Astrocyte (in vitro differentiated cells and primary cell): ENCODE results near the gene TIGAR. TPM values are rescaled to one million over a fixed set of nuclear protein-coding genes. Genes with fewer than 3 reads are reported as not detected.

ENCODE experiments used
- DNase-seq: peaks from one replicate; pipeline ENCODE4 v3.0.0-alpha.2; 2010; ENCODE audit warnings: low read depth
- FAIRE-seq: peaks from 2 replicates; lab custom pipeline; 2011; peaks lifted over from hg19 to GRCh38; lab: Jason Lieb, UNC
- H2AFZ ChIP-seq: 2 replicates; pipeline ENCODE4 v1.6.0; 2012; ENCODE audit warnings: low read depth, low read length, inconsistent platforms
- H3K27ac ChIP-seq: 2 replicates; pipeline ENCODE4 v1.5.1; 2011; ENCODE audit warnings: low read depth, low read length, inconsistent platforms
- H3K27me3 ChIP-seq: 2 replicates; pipeline ENCODE4 v1.6.0; 2011; ENCODE audit warnings: low read length, inconsistent platforms; ENCODE audit not compliant: insufficient read depth
- H3K36me3 ChIP-seq: 2 replicates; pipeline ENCODE4 v1.5.1; 2011; ENCODE audit warnings: low read length, inconsistent platforms; ENCODE audit not compliant: insufficient read depth
- H3K4me1 ChIP-seq: 2 replicates; pipeline ENCODE4 v1.5.1; 2011; ENCODE audit warnings: low read length, inconsistent platforms; ENCODE audit not compliant: insufficient read depth
- H3K4me2 ChIP-seq: 2 replicates; pipeline ENCODE4 v1.6.0; 2012; ENCODE audit warnings: low read length, inconsistent platforms
- H3K4me3 ChIP-seq: 2 replicates; pipeline ENCODE4 v1.5.1; 2011; ENCODE audit warnings: low read depth, mild to moderate bottlenecking, low read length, inconsistent platforms; ENCODE audit not compliant: insufficient read depth
- H3K79me2 ChIP-seq: 2 replicates; pipeline ENCODE4 v1.6.0; 2012; ENCODE audit warnings: mild to moderate bottlenecking, low read length, inconsistent platforms; ENCODE audit not compliant: insufficient read depth
- H3K9ac ChIP-seq: 2 replicates; pipeline ENCODE4 v1.6.0; 2012; ENCODE audit warnings: mild to moderate bottlenecking, low read length, inconsistent platforms
- H3K9me3 ChIP-seq: 2 replicates; pipeline ENCODE4 v1.5.1; 2012; ENCODE audit warnings: low read depth, mild to moderate bottlenecking, low read length, inconsistent platforms; ENCODE audit not compliant: insufficient read depth
- H4K20me1 ChIP-seq: 2 replicates; pipeline ENCODE4 v1.6.0; 2012; ENCODE audit warnings: low read length, inconsistent platforms; ENCODE audit not compliant: insufficient read depth
- H3K27ac Mint-ChIP-seq: one replicate; pipeline ENCODE4 v1.8.0; 2021; ENCODE audit warnings: mild to moderate bottlenecking, mixed read lengths; ENCODE audit not compliant: unreplicated experiment
- H3K27me3 Mint-ChIP-seq: one replicate; pipeline ENCODE4 v1.8.0; 2021; ENCODE audit warnings: low read depth, mixed read lengths; ENCODE audit not compliant: unreplicated experiment
- H3K36me3 Mint-ChIP-seq: one replicate; pipeline ENCODE4 v1.8.0; 2021; ENCODE audit warnings: low read depth, mixed read lengths; ENCODE audit not compliant: unreplicated experiment
- H3K4me1 Mint-ChIP-seq: one replicate; pipeline ENCODE4 v1.8.0; 2021; ENCODE audit warnings: low read depth, mixed read lengths; ENCODE audit not compliant: unreplicated experiment
- H3K4me3 Mint-ChIP-seq: one replicate; pipeline ENCODE4 v1.8.0; 2021; ENCODE audit warnings: mild to moderate bottlenecking, moderate library complexity, mixed read lengths; ENCODE audit not compliant: unreplicated experiment
- H3K9me3 Mint-ChIP-seq: one replicate; pipeline ENCODE4 v1.8.0; 2021; ENCODE audit warnings: mild to moderate bottlenecking, mixed read lengths; ENCODE audit not compliant: unreplicated experiment
- EZH2 ChIP-seq: IDR thresholded peaks from 2 replicates; pipeline ENCODE4 v1.6.1; 2012; ENCODE audit warnings: mild to moderate bottlenecking, low read length, inconsistent platforms; ENCODE audit not compliant: insufficient read depth
- total RNA-seq: library from RNA; stranded (reverse); gene quantifications from 2 replicates; pipeline ENCODE4 v1.2.1, GENCODE V29; 2021
- TF ChIP-seq, protein P1 (sequence below): IDR thresholded peaks from 2 replicates; pipeline ENCODE4 v1.5.1; 2011; ENCODE audit warnings: low read depth, mild to moderate bottlenecking, inconsistent platforms, low read length, moderate library complexity; ENCODE audit not compliant: insufficient read depth

TIGAR gene
- total RNA-seq, 1 donor from 2014 or later, result 91.7 TPM

DNA sequence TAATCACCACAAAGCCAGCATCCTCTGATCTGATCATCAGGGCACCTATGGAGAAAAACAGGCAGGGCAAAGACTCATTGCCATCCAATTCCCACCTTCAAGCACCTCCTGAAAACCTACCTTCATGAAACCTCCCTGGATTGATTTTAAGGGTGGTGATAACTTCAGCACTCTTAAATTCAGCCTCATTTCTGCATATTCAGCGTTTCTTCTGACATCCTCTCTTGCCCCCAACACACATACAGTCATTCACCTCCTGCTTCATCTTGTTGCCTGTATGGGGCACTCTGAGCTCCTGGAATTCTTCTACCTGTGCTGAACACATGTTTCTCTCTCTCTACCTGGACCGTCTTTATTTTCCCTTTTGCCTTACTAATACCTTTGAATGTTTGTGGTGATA, 51.6 kb downstream of the TIGAR start:
- FAIRE-seq, result no peak

DNA sequence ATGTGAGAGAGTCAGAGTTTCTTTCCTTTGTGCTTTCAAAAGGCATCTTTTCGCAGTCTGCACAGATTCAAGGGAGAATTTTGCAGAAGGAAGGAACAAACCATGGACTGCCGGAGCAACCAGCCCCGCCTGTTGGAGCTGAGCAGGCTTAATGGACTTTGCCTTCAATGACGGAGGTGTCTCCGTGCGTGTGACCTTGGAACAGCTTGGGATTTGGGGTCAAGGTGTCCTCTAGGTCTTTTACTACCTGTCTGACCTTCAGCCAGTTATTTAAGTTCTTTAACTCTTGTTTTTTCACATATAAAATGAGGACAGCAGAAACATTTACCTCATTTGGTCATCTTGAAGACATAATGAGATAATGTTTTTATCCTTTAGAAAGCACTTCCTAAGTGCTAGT, 54.4 kb downstream of the TIGAR start:
- Mint-ChIP-seq H3K27me3 (peaks cover 26% of the 10 kb centered on the region), H3K4me3 (no peak overlapping the region), H3K4me1 (no peaks in the 10 kb centered on the region), H3K36me3 (peaks cover 2% of the 10 kb centered on the region), H3K27ac (no peak overlapping the region), H3K9me3 (no peaks in the 10 kb centered on the region)
- H3K9ac ChIP-seq, result no peak overlapping the region
- FAIRE-seq (no peak), DNase-seq (no peak)
- TF ChIP-seq, protein P1, sequence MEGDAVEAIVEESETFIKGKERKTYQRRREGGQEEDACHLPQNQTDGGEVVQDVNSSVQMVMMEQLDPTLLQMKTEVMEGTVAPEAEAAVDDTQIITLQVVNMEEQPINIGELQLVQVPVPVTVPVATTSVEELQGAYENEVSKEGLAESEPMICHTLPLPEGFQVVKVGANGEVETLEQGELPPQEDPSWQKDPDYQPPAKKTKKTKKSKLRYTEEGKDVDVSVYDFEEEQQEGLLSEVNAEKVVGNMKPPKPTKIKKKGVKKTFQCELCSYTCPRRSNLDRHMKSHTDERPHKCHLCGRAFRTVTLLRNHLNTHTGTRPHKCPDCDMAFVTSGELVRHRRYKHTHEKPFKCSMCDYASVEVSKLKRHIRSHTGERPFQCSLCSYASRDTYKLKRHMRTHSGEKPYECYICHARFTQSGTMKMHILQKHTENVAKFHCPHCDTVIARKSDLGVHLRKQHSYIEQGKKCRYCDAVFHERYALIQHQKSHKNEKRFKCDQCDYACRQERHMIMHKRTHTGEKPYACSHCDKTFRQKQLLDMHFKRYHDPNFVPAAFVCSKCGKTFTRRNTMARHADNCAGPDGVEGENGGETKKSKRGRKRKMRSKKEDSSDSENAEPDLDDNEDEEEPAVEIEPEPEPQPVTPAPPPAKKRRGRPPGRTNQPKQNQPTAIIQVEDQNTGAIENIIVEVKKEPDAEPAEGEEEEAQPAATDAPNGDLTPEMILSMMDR, result no peak
- TF ChIP-seq EZH2, result no peak
- H4K20me1 ChIP-seq, result no peaks in the 10 kb centered on the region
- H3K9me3 ChIP-seq, result no peaks in the 10 kb centered on the region
- H3K36me3 ChIP-seq, result no peaks in the 10 kb centered on the region
- no peak overlapping the region for H3K4me2 ChIP-seq
- no peaks in the 10 kb centered on the region for H3K79me2 ChIP-seq
- H3K4me3 ChIP-seq, result no peak overlapping the region
- no peaks in the 10 kb centered on the region for H3K27me3 ChIP-seq
- H3K4me1 ChIP-seq, result no peaks in the 10 kb centered on the region
- H2AFZ ChIP-seq, result no peak overlapping the region
- H3K27ac ChIP-seq, result no peak overlapping the region

More for the DNA sequence above, 51.6 kb downstream of the TIGAR start:
- H3K4me3 ChIP-seq, result no peak overlapping the region
- TF ChIP-seq, protein P1, result no peak
- TF ChIP-seq EZH2, result no peak
- H3K27me3 ChIP-seq, result no peaks in the 10 kb centered on the region
- H3K9me3 ChIP-seq, result no peaks in the 10 kb centered on the region
- no peaks in the 10 kb centered on the region for H3K4me1 Mint-ChIP-seq
- no peak overlapping the region for H2AFZ ChIP-seq
- H3K9me3 Mint-ChIP-seq, result no peaks in the 10 kb centered on the region
- no peak overlapping the region for H3K27ac ChIP-seq
- no peaks in the 10 kb centered on the region for H3K79me2 ChIP-seq
- H4K20me1 ChIP-seq, result no peaks in the 10 kb centered on the region
- no peak overlapping the region for H3K4me3 Mint-ChIP-seq
- DNase-seq, result no peak
- peaks cover 20% of the 10 kb centered on the region for H3K27me3 Mint-ChIP-seq
- H3K36me3 ChIP-seq, result no peaks in the 10 kb centered on the region
- H3K9ac ChIP-seq, result no peak overlapping the region
- H3K4me1 ChIP-seq, result no peaks in the 10 kb centered on the region
- H3K27ac Mint-ChIP-seq, result no peak overlapping the region
- H3K36me3 Mint-ChIP-seq, result peaks cover 2% of the 10 kb centered on the region
- no peak overlapping the region for H3K4me2 ChIP-seq

DNA sequence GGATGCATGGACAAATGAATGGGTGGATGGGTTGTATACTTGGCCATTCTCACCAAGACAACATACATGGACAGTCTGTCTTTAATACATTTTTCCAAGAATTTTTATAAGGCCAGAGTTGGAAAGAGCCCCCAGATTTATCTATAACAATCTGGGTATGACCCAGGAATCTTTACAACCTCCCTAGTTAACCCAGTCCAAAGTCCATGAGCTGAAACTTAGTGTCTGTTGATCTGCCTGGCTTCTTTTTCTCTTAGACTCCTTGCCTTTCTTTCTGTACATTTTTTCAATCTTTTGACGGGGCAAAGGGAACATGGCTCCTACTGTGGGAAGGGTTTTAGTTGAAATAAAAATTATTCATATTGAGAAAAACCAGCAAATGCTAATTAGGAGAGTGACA, 57.8 kb downstream of the TIGAR start:
- Mint-ChIP-seq H3K27me3 (peaks cover 39% of the 10 kb centered on the region), H3K9me3 (no peaks in the 10 kb centered on the region), H3K4me1 (no peaks in the 10 kb centered on the region), H3K4me3 (no peak overlapping the region), H3K27ac (no peak overlapping the region), H3K36me3 (no peaks in the 10 kb centered on the region)
- Histone ChIP-seq H3K79me2 (no peaks in the 10 kb centered on the region), H3K36me3 (no peaks in the 10 kb centered on the region), H3K4me2 (no peak overlapping the region), H2AFZ (no peak overlapping the region), H3K9ac (no peak overlapping the region), H3K27me3 (peaks cover 2% of the 10 kb centered on the region), H3K27ac (no peak overlapping the region), H3K4me1 (no peaks in the 10 kb centered on the region), H3K9me3 (no peaks in the 10 kb centered on the region), H4K20me1 (no peaks in the 10 kb centered on the region), H3K4me3 (no peak overlapping the region)
- FAIRE-seq, result no peak
- DNase-seq, result no peak
- TF ChIP-seq, protein P1, result no peak
- no peak for TF ChIP-seq EZH2
